K562 (cell line): ENCODE data around the gene VPREB3. TPM values are rescaled to one million over a fixed set of nuclear protein-coding genes. Genes with fewer than 3 reads are reported as not detected.

Source experiments
- ATAC-seq: fragments of 200-7000 bp; cut with Tn5 transposase; 3 replicates; pipeline ENCODE4 v1.9.1; 2020; ENCODE audit warnings: moderate library complexity
- BruUV-seq: library from RNA; stranded (reverse); fragments of 400-500 nt; replicated peaks from 2 replicates; lab custom pipeline; 2021; lab: Mats Ljungman, UMichigan
- CTCF ChIA-PET: fragments of 300-600 bp; formaldehyde crosslinking; extraction: SDS; loops from one replicate; lab custom pipeline; 2021; ENCODE audit warnings: low intra/inter-chr PET ratio; lab: Yijun Ruan, JAX
- POLR2A ChIA-PET: fragments of 300-600, 350-650 bp; sonication (Branson Sonifier 250); formaldehyde crosslinking; extraction: SDS; loops from one replicate; lab custom pipeline; 2021; ENCODE audit warnings: antibody characterized with exemption, inconsistent platforms; lab: Yijun Ruan, JAX
- DNase-seq, 4 experiments: peaks; one replicate each; pipeline versions ENCODE4 v3.0.0 to v3.0.0-alpha.2; 2011 to 2018; ENCODE audit warnings: low spot score in 3 of 4, mixed read lengths in 3 of 4; ENCODE audit errors: extremely low read depth in 1 of 4
- FAIRE-seq: peaks from 2 replicates; lab custom pipeline; 2011; peaks lifted over from hg19 to GRCh38; lab: Jason Lieb, UNC
- H2AFZ ChIP-seq: 2 replicates; pipeline ENCODE4 v1.6.0; 2011; ENCODE audit warnings: low read depth, low read length, control low read depth, inconsistent platforms
- H3K27ac ChIP-seq: fragments of 200-600 bp; 3 replicates; pipeline ENCODE4 v1.8.0; 2011; ENCODE audit warnings: low read depth, mild to moderate bottlenecking, control low read depth, inconsistent platforms, low read length, moderate library complexity, mixed read lengths; ENCODE audit errors: extremely low read depth
- H3K27me3 ChIP-seq, 2 experiments: fragments of 300-600 bp in 1 of 2; 2 replicates in 1 of 2; 3 replicates in 1 of 2; pipeline versions ENCODE4 v1.6.0 to v1.8.0; 2011; ENCODE audit warnings: inconsistent platforms in 2 of 2, low read length in 2 of 2, mild to moderate bottlenecking in 1 of 2, mixed read lengths in 1 of 2, moderate library complexity in 1 of 2; ENCODE audit not compliant: control insufficient read depth in 2 of 2, insufficient read depth in 2 of 2
- H3K36me3 ChIP-seq: fragments of 300-600 bp; 3 replicates; pipeline ENCODE4 v1.8.0; 2011; ENCODE audit warnings: mild to moderate bottlenecking, low read length, inconsistent platforms; ENCODE audit not compliant: control insufficient read depth, insufficient read depth
- H3K4me1 ChIP-seq, 2 experiments: fragments of 200-600 bp in 1 of 2; replicated peaks in 1 of 2; 2 replicates in 1 of 2; 3 replicates in 1 of 2; pipeline versions ENCODE4 v1.5.1 to v1.8.0; 2011; ENCODE audit warnings: inconsistent platforms in 2 of 2, low read length in 2 of 2, mild to moderate bottlenecking in 1 of 2, mixed read lengths in 1 of 2, moderate library complexity in 1 of 2; ENCODE audit not compliant: control insufficient read depth in 2 of 2, insufficient read depth in 2 of 2
- H3K4me2 ChIP-seq: 2 replicates; pipeline ENCODE4 v1.6.1; 2011; ENCODE audit warnings: low read length, control low read depth, inconsistent platforms, mixed read lengths; ENCODE audit not compliant: insufficient read depth
- H3K4me3 ChIP-seq: fragments of 200-600 bp; sonication (generic), shearing (Covaris generic); 2 replicates; pipeline ENCODE4 v1.5.1; 2016; ENCODE audit warnings: control low read depth, inconsistent platforms
- H3K79me2 ChIP-seq: fragments of 200-600 bp; 3 replicates; pipeline ENCODE4 v1.8.0; 2011; ENCODE audit warnings: low read length, inconsistent platforms; ENCODE audit not compliant: control insufficient read depth, insufficient read depth
- H3K9ac ChIP-seq, 2 experiments: 2 replicates each; pipeline versions ENCODE4 v1.6.0 to v1.6.1; 2011; ENCODE audit warnings: low read depth in 2 of 2, low read length in 2 of 2, control low read depth in 1 of 2, inconsistent platforms in 1 of 2, mild to moderate bottlenecking in 1 of 2, mixed read lengths in 1 of 2; ENCODE audit not compliant: insufficient read depth in 1 of 2
- H3K9me1 ChIP-seq: one replicate; pipeline ENCODE4 v1.6.0; 2011; ENCODE audit warnings: inconsistent platforms, mild to moderate bottlenecking, low read length, moderate library complexity; ENCODE audit not compliant: control insufficient read depth, insufficient read depth
- H3K9me3 ChIP-seq: replicated peaks from 2 replicates; pipeline ENCODE4 v1.5.1; 2011; ENCODE audit warnings: low read depth, low read length, inconsistent platforms; ENCODE audit not compliant: control insufficient read depth, insufficient read depth
- H4K20me1 ChIP-seq: replicated peaks from 2 replicates; pipeline ENCODE4 v1.6.1; 2011; ENCODE audit warnings: low read length, inconsistent platforms, mixed read lengths; ENCODE audit not compliant: control insufficient read depth, insufficient read depth
- CBX3 ChIP-seq, 2 experiments: IDR thresholded peaks; 1 replicate in 1 of 2; 2 replicates in 1 of 2; pipeline ENCODE4 v1.6.1; 2012; ENCODE audit warnings: inconsistent platforms in 2 of 2, low read length in 2 of 2, borderline replicate concordance in 1 of 2, control low read depth in 1 of 2
- E2F3 ChIP-seq: fragments of 250-450 bp; sonication (Bioruptor Pico); IDR thresholded peaks from 2 replicates; pipeline ENCODE4 v1.4.0; 2020; ENCODE audit warnings: mild to moderate bottlenecking
- GATAD2A ChIP-seq: fragments of 450-650 bp; IDR thresholded peaks from 2 replicates; pipeline ENCODE4 v1.6.1; 2017
- HNRNPK ChIP-seq: fragments of 200-400 bp; formaldehyde crosslinking; IDR thresholded peaks from one replicate; pipeline ENCODE4 v1.6.1; 2018; ENCODE audit warnings: mild to moderate bottlenecking, low read depth, low read length; ENCODE audit not compliant: poor library complexity, severe bottlenecking
- L3MBTL2 ChIP-seq: fragments of 450-650 bp; IDR thresholded peaks from 2 replicates; pipeline ENCODE4 v1.6.1; 2016; ENCODE audit warnings: mild to moderate bottlenecking, moderate library complexity
- MBD1 ChIP-seq: fragments of 250-450 bp; sonication (Bioruptor Pico); IDR thresholded peaks from 2 replicates; pipeline ENCODE4 v1.8.0; 2022; ENCODE audit warnings: inconsistent platforms
- PHF8 ChIP-seq: fragments of 200-600 bp; sonication (generic); IDR thresholded peaks from 2 replicates; pipeline ENCODE4 v1.6.1; 2012; ENCODE audit warnings: mixed run types, mild to moderate bottlenecking, inconsistent platforms, low read length, moderate library complexity, borderline replicate concordance
- PRMT5 ChIP-seq: sonication (generic); formaldehyde crosslinking; IDR thresholded peaks from 2 replicates; pipeline ENCODE4 v1.5.0; 2020; ENCODE audit warnings: missing genetic modification reagents
- SIN3A ChIP-seq, 2 experiments: fragments of 150-350 bp in 1 of 2; IDR thresholded peaks; 2 replicates each; pipeline ENCODE4 v1.6.1; 2011 to 2016; ENCODE audit warnings: borderline replicate concordance in 2 of 2, low read depth in 2 of 2, low read length in 2 of 2, mild to moderate bottlenecking in 2 of 2, moderate library complexity in 2 of 2; ENCODE audit not compliant: control insufficient read depth in 1 of 2
- ZKSCAN3 ChIP-seq: fragments of 250-450 bp; sonication (Bioruptor Pico); IDR thresholded peaks from 2 replicates; pipeline ENCODE4 v1.4.0; 2020
- ZNF174 ChIP-seq: fragments of 250-450 bp; sonication (Bioruptor Pico); IDR thresholded peaks from 2 replicates; pipeline ENCODE4 v1.4.0; 2020; ENCODE audit warnings: mild to moderate bottlenecking
- ZNF436 ChIP-seq: fragments of 250-450, 450-650 bp; sonication (Bioruptor Pico); formaldehyde crosslinking; IDR thresholded peaks from 2 replicates; pipeline ENCODE4 v1.7.0; 2020; ENCODE audit warnings: mild to moderate bottlenecking
- ZNF655 ChIP-seq: fragments of 250-450 bp; sonication (Bioruptor Pico); IDR thresholded peaks from 2 replicates; pipeline ENCODE4 v1.5.0; 2021
- WGBS: fragments of 100-300 bp; shearing (Covaris generic); methylation state at CpG from one replicate; pipeline ENCODE4 v1.1.6; 2016; ENCODE audit warnings: low coverage, mixed read lengths; ENCODE audit not compliant: insufficient coverage; ENCODE audit errors: missing lambda C conversion rate; 5-methylcytosine and 5-hydroxymethylcytosine counted together
- in situ Hi-C: fragments of 300-500 bp; cut with MboI; formaldehyde crosslinking; loops from 4 replicates; pipeline ENCODE4 v1.15.0; 2018; ENCODE audit warnings: inconsistent platforms, mixed read lengths
- intact Hi-C: fragments of 100-400 bp; cut with micrococcal nuclease; formaldehyde crosslinking; loops from 2 replicates; pipeline ENCODE4 v1.14.2; 2022
- polyA plus RNA-seq, 8 experiments: library from polyadenylated mRNA; depleted of rRNA in 4 of 8; stranded (reverse) in 5 of 8; unstranded in 3 of 8; fragments of >200 nt; fragmentation: Nextera tagmentation in 2 of 8; fragmentation: Illumina TruSeq in 1 of 8; extraction: Ambion mirVana in 2 of 8; extraction: Trizol in 1 of 8; gene quantifications; 2 replicates each; pipeline versions ENCODE4 v1.2.1 to v1.2.3, GENCODE V29; 2011 to 2014; ENCODE audit warnings: inconsistent platforms in 1 of 8, missing spikeins in 1 of 8
- total RNA-seq, 7 experiments: library from RNA; depleted of rRNA in 6 of 7; stranded (reverse); fragments of >200 nt in 6 of 7; fragmentation: Illumina TruSeq in 2 of 7; extraction: Trizol in 2 of 7; gene quantifications; 2 replicates each; pipeline versions ENCODE4 v1.2.1 to v1.2.3, GENCODE V29; 2011 to 2021; ENCODE audit warnings: low replicate concordance in 1 of 7
- TF ChIP-seq, protein P1 (sequence below): fragments of 200-800 bp; sonication (Bioruptor generic); IDR thresholded peaks from 2 replicates; pipeline ENCODE4 v1.6.1; 2017; ENCODE audit warnings: missing genetic modification characterization, missing compliant biosample characterization
- TF ChIP-seq, protein P2 (sequence below): fragments of 250-450 bp; sonication (Bioruptor Pico); IDR thresholded peaks from 2 replicates; pipeline ENCODE4 v1.8.0; 2021; ENCODE audit warnings: borderline replicate concordance, mild to moderate bottlenecking, moderate library complexity; ENCODE audit not compliant: poor library complexity, severe bottlenecking
- TF ChIP-seq, protein P3 (sequence below): fragments of 450-650 bp; IDR thresholded peaks from 2 replicates; pipeline ENCODE4 v1.6.1; 2016; ENCODE audit warnings: borderline replicate concordance

The VPREB3 gene
- total and polyA plus RNA-seq, 9 of the 15 experiments (the other 6 are each of a cell fraction or from before 2014, with no cell fraction given), result 0.14 to 0.71 (median 0.20) TPM; not detected in 6

- H3K36me3 ChIP-seq, result peaks cover 89% of the 10 kb centered on the region
- WGBS, result 100% methylated on average over 2 of the region's 2 CpGs
- TF ChIP-seq ZNF436 (CRISPR knock-in tag), result no peak
- TF ChIP-seq ZKSCAN3, result no peak
- TF ChIP-seq ZNF174 (CRISPR knock-in tag), result no peak
- no peak for TF ChIP-seq MBD1 (CRISPR knock-in tag)
- TF ChIP-seq L3MBTL2, result no peak
- TF ChIP-seq PHF8, result no peak
- no peak for TF ChIP-seq PRMT5 (CRISPR knock-in tag)
- TF ChIP-seq CBX3 (IDR thresholded peaks at IDR 0.05; ENCODE audit: borderline replicate concordance in 1 of 2, low read length in 2 of 2), result no peak
- TF ChIP-seq, protein P1, sequence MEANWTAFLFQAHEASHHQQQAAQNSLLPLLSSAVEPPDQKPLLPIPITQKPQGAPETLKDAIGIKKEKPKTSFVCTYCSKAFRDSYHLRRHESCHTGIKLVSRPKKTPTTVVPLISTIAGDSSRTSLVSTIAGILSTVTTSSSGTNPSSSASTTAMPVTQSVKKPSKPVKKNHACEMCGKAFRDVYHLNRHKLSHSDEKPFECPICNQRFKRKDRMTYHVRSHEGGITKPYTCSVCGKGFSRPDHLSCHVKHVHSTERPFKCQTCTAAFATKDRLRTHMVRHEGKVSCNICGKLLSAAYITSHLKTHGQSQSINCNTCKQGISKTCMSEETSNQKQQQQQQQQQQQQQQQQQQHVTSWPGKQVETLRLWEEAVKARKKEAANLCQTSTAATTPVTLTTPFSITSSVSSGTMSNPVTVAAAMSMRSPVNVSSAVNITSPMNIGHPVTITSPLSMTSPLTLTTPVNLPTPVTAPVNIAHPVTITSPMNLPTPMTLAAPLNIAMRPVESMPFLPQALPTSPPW (CRISPR knock-in tag), result no peak
- TF ChIP-seq HNRNPK, result no peak
- no peak for TF ChIP-seq E2F3 (CRISPR knock-in tag)
- TF ChIP-seq GATAD2A, result no peak
- TF ChIP-seq, protein P2, sequence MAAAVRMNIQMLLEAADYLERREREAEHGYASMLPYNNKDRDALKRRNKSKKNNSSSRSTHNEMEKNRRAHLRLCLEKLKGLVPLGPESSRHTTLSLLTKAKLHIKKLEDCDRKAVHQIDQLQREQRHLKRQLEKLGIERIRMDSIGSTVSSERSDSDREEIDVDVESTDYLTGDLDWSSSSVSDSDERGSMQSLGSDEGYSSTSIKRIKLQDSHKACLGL (CRISPR knock-in tag), result no peak
- TF ChIP-seq, protein P3, sequence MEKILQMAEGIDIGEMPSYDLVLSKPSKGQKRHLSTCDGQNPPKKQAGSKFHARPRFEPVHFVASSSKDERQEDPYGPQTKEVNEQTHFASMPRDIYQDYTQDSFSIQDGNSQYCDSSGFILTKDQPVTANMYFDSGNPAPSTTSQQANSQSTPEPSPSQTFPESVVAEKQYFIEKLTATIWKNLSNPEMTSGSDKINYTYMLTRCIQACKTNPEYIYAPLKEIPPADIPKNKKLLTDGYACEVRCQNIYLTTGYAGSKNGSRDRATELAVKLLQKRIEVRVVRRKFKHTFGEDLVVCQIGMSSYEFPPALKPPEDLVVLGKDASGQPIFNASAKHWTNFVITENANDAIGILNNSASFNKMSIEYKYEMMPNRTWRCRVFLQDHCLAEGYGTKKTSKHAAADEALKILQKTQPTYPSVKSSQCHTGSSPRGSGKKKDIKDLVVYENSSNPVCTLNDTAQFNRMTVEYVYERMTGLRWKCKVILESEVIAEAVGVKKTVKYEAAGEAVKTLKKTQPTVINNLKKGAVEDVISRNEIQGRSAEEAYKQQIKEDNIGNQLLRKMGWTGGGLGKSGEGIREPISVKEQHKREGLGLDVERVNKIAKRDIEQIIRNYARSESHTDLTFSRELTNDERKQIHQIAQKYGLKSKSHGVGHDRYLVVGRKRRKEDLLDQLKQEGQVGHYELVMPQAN, result no peak
- TF ChIP-seq SIN3A (IDR thresholded peaks at IDR 0.05; ENCODE audit: borderline replicate concordance in 2 of 2, control insufficient read depth in 1 of 2, low read depth in 2 of 2, low read length in 2 of 2), result no peak
- no peak for TF ChIP-seq ZNF655 (CRISPR knock-in tag)
Measured at GRCh38 chr22:23709107-23709506, 45.1 kb downstream of the VPREB3 start.

More at GRCh38 chr22:23709107-23709506, 45.1 kb downstream of the VPREB3 start:
- Histone ChIP-seq H3K4me3 (no peak overlapping the region), H4K20me1 (no peaks in the 10 kb centered on the region), H3K9ac (no peak overlapping the region), H3K27ac (no peak overlapping the region), H3K79me2 (0 out of 3 replicates have a peak, but pooled peaks cover under 1% of the 10 kb centered on the region), H3K9me3 (no peaks in the 10 kb centered on the region), H3K27me3 (no peaks in the 10 kb centered on the region), H3K4me1 (no peaks in the 10 kb centered on the region), H2AFZ (no peak overlapping the region), H3K9me1 (no peaks in the 10 kb centered on the region), H3K4me2 (no peak overlapping the region)
- in situ Hi-C loops, result no loop called here
- no peak for ATAC-seq
- no peak for FAIRE-seq
- intact Hi-C loops, result no loop called here
- POLR2A ChIA-PET, result no interaction called here
- BruUV-seq, result no TSS peak
- no peak for DNase-seq
- CTCF ChIA-PET, result no interaction called here
